Sigmoid colon (tissue), 7 donors: ENCODE data around the gene MARK3. TPM values are rescaled to one million over a fixed set of nuclear protein-coding genes. Genes with fewer than 3 reads are reported as not detected.

ENCODE experiments used
- DNase-seq: peaks from one replicate; pipeline ENCODE4 v3.0.0-alpha.2; 2019
- H3K27ac ChIP-seq, 4 donors: fragments of 200-600 bp; sonication (generic); one replicate each; pipeline ENCODE4 v1.5.1; 2016 to 2019; ENCODE audit warnings: mild to moderate bottlenecking in 1 of 4
- H3K27me3 ChIP-seq, 3 donors: fragments of 200-600 bp; sonication (generic); one replicate each; pipeline ENCODE4 v1.5.1; 2019; ENCODE audit warnings: mild to moderate bottlenecking in 1 of 3
- H3K36me3 ChIP-seq, 4 donors: fragments of 200-600 bp; sonication (generic); one replicate each; pipeline ENCODE4 v1.5.1; 2016 to 2019
- H3K4me1 ChIP-seq, 4 donors: fragments of 200-600 bp; sonication (generic); one replicate each; pipeline ENCODE4 v1.5.1; 2017 to 2019
- H3K4me3 ChIP-seq, 4 donors: fragments of 200-600 bp; sonication (generic); one replicate each; pipeline ENCODE4 v1.5.1; 2017 to 2019; ENCODE audit warnings: mild to moderate bottlenecking in 2 of 4, moderate library complexity in 1 of 4
- H3K9me3 ChIP-seq, 4 donors: fragments of 200-600 bp in 3 of 4; sonication (generic) in 3 of 4; one replicate each; pipeline versions ENCODE4 v1.5.1 to v1.6.1; 2013 to 2019
- CTCF ChIP-seq, 4 experiments: fragments of 450-650 bp in 3 of 4; fragments of 200-600 bp in 1 of 4; IDR thresholded peaks; one replicate each; pipeline ENCODE4 v1.5.1; 2016 to 2019; ENCODE audit warnings: antibody characterized with exemption in 4 of 4, mild to moderate bottlenecking in 3 of 4, moderate library complexity in 2 of 4
- EP300 ChIP-seq, 4 donors: sonication (generic); formaldehyde crosslinking; IDR thresholded peaks; one replicate each; pipeline ENCODE4 v1.6.1; 2017; ENCODE audit warnings: antibody characterized with exemption in 4 of 4
- POLR2A ChIP-seq, 2 donors: fragments of 450-650 bp; IDR thresholded peaks; one replicate each; pipeline ENCODE4 v1.6.1; 2016; ENCODE audit warnings: antibody characterized with exemption in 2 of 2, mild to moderate bottlenecking in 2 of 2, moderate library complexity in 2 of 2
- POLR2AphosphoS5 ChIP-seq, 4 donors: sonication (generic); formaldehyde crosslinking; IDR thresholded peaks; one replicate each; pipeline ENCODE4 v1.6.1; 2017; ENCODE audit warnings: antibody characterized with exemption in 4 of 4
- WGBS, 2 donors: extraction: QIAGEN DNeasy Blood & Tissue Kit; methylation state at CpG; one replicate each; pipeline ENCODE4 v1.1.7; 2013; 5-methylcytosine and 5-hydroxymethylcytosine counted together
- intact Hi-C: fragments of 100-400 bp; cut with DNase I; formaldehyde crosslinking; loops from one replicate; pipeline ENCODE4 v1.15.1; 2023
- polyA plus RNA-seq, 3 donors: library from polyadenylated mRNA; stranded (reverse); fragments of 200-250 nt; gene quantifications; one replicate each; pipeline ENCODE4 v1.2.3, GENCODE V29; 2013
- total RNA-seq, 4 donors: library from RNA; depleted of rRNA; stranded (reverse); fragments of >200 nt; gene quantifications; one replicate each; pipeline ENCODE4 v1.1.0, GENCODE V29; 2016
- donor health status: healthy with polysubstance abuse.
- donor health status: Bipolar disorder and iron deficiency.
- donor health status: healthy.

MARK3 gene
- total and polyA plus RNA-seq, 7 donors, result 21.6 to 104 (median 66.7) TPM

GRCh38 chr14:103408491-103409155, 23.4 kb downstream of the MARK3 start:
- no peaks in the 10 kb centered on the region for H3K27me3 ChIP-seq
- H3K9me3 ChIP-seq, result no peaks in the 10 kb centered on the region
- H3K4me3 ChIP-seq, result no peak overlapping the region
- intact Hi-C loops, result no loop called here
- H3K36me3 ChIP-seq, result peaks cover 0 to 58% (median 2%) of the 10 kb centered on the region in 4 donors
- H3K4me1 ChIP-seq, result peaks cover 0 to 22% (median 19%) of the 10 kb centered on the region in 4 donors
- no peak overlapping the region for H3K27ac ChIP-seq
- DNase-seq, result no peak
- no peak for TF ChIP-seq EP300 (IDR thresholded peaks at IDR 0.05)
- TF ChIP-seq POLR2AphosphoS5 (IDR thresholded peaks at IDR 0.05), result no peak
- no peak for TF ChIP-seq POLR2A (IDR thresholded peaks at IDR 0.05)
- no peak for TF ChIP-seq CTCF (IDR thresholded peaks at IDR 0.05)
- WGBS, 2 donors, result 63 to 74% methylated on average over 7 of the region's 7 CpGs

- Histone ChIP-seq H3K27me3 (no peaks in the 10 kb centered on the region), H3K36me3 (peaks cover 0 to 30% (median 0%) of the 10 kb centered on the region in 4 donors), H3K4me3 (no peak overlapping the region), H3K27ac (no peak overlapping the region), H3K9me3 (no peaks in the 10 kb centered on the region), H3K4me1 (peaks cover 0 to 15% (median 12%) of the 10 kb centered on the region in 4 donors)
- WGBS, 2 donors, result 94 to 97% methylated on average over 2 of the region's 2 CpGs
- TF ChIP-seq POLR2AphosphoS5 (IDR thresholded peaks at IDR 0.05), result no peak
- no peak for TF ChIP-seq CTCF (IDR thresholded peaks at IDR 0.05)
- no peak for TF ChIP-seq POLR2A (IDR thresholded peaks at IDR 0.05)
- intact Hi-C loops, result no loop called here
- no peak for DNase-seq
Observed at GRCh38 chr14:103416916-103417315, 31.7 kb downstream of the MARK3 start.

- TF ChIP-seq POLR2AphosphoS5 (IDR thresholded peaks at IDR 0.05), result no peak
- TF ChIP-seq EP300 (IDR thresholded peaks at IDR 0.05), result no peak
- TF ChIP-seq POLR2A (IDR thresholded peaks at IDR 0.05), result no peak
- no peak for TF ChIP-seq CTCF (IDR thresholded peaks at IDR 0.05)
- Histone ChIP-seq H3K4me1 (peaks cover 0 to 19% (median 17%) of the 10 kb centered on the region in 4 donors), H3K27ac (no peak overlapping the region), H3K27me3 (no peaks in the 10 kb centered on the region), H3K4me3 (no peak overlapping the region), H3K36me3 (peaks cover 0 to 16% (median 0%) of the 10 kb centered on the region in 4 donors), H3K9me3 (no peaks in the 10 kb centered on the region)
- intact Hi-C loops, result no loop called here
- WGBS, 2 donors, result 60 to 75% methylated on average over 3 of the region's 3 CpGs
- DNase-seq, result no peak
Observed at GRCh38 chr14:103418481-103418818, 33.2 kb downstream of the MARK3 start.

- peaks cover 0 to 20% (median 17%) of the 10 kb centered on the region in 4 donors for H3K4me1 ChIP-seq
- intact Hi-C loops, result no loop called here
- H3K27ac ChIP-seq, result no peak overlapping the region
- peaks cover 0 to 3% (median 0%) of the 10 kb centered on the region in 4 donors for H3K36me3 ChIP-seq
- no peaks in the 10 kb centered on the region for H3K27me3 ChIP-seq
- 96 to 97% methylated on average over 3 of the region's 3 CpGs for WGBS, 2 donors
- no peak for DNase-seq
- H3K9me3 ChIP-seq, result no peaks in the 10 kb centered on the region
- TF ChIP-seq POLR2AphosphoS5 (IDR thresholded peaks at IDR 0.05), result no peak
- TF ChIP-seq POLR2A (IDR thresholded peaks at IDR 0.05), result no peak
- TF ChIP-seq CTCF (IDR thresholded peaks at IDR 0.05), result no peak
- no peak for TF ChIP-seq EP300 (IDR thresholded peaks at IDR 0.05)
- H3K4me3 ChIP-seq, result no peak overlapping the region
Observed at GRCh38 chr14:103421556-103421955, 36.3 kb downstream of the MARK3 start.

- no peak overlapping the region for H3K4me3 ChIP-seq
- no peak for TF ChIP-seq CTCF (IDR thresholded peaks at IDR 0.05)
- no peak for TF ChIP-seq POLR2A (IDR thresholded peaks at IDR 0.05)
- no peak for TF ChIP-seq EP300 (IDR thresholded peaks at IDR 0.05)
- TF ChIP-seq POLR2AphosphoS5 (IDR thresholded peaks at IDR 0.05), result no peak
- intact Hi-C loops, result no loop called here
- no peaks in the 10 kb centered on the region for H3K9me3 ChIP-seq
- H3K27me3 ChIP-seq, result no peaks in the 10 kb centered on the region
- H3K4me1 ChIP-seq, result peaks cover 0 to 16% (median 8%) of the 10 kb centered on the region in 4 donors
- H3K36me3 ChIP-seq, result no peaks in the 10 kb centered on the region
- peak overlapping the region in 1 of 4 donors; percentile 34 for H3K27ac ChIP-seq
- DNase-seq, result no peak
- WGBS, 2 donors, result 82 to 85% methylated on average over 1 of the region's 1 CpG
Observed at GRCh38 chr14:103423050-103423461, 37.8 kb downstream of the MARK3 start.
